Right cardiac atrium (tissue), 5 donors: Measurements from ENCODE around the gene WARS2. TPM values are rescaled to one million over a fixed set of nuclear protein-coding genes. Genes with fewer than 3 reads are reported as not detected.

Source experiments
- ATAC-seq, 2 donors: fragments of 200-7000 bp; cut with Tn5 transposase; one replicate each; pipeline versions ENCODE4 v1.8.0 to v1.9.1; 2020; ENCODE audit warnings: moderate library complexity in 2 of 2, mild to moderate bottlenecking in 1 of 2
- DNase-seq, 3 donors: peaks; one replicate each; pipeline ENCODE4 v3.0.0-alpha.2; 2020
- H3K27ac ChIP-seq: one replicate; pipeline ENCODE4 v1.5.1; 2013; ENCODE audit warnings: mild to moderate bottlenecking, low read length, control low read depth, moderate library complexity
- H3K27me3 ChIP-seq: one replicate; pipeline ENCODE4 v1.6.1; 2013; ENCODE audit not compliant: control insufficient read depth, insufficient read depth
- H3K4me1 ChIP-seq: one replicate; pipeline ENCODE4 v1.6.1; 2013; ENCODE audit warnings: low read length; ENCODE audit not compliant: control insufficient read depth, insufficient read depth
- H3K4me3 ChIP-seq: one replicate; pipeline ENCODE4 v1.5.1; 2013; ENCODE audit warnings: low read length, control low read depth
- H3K9me3 ChIP-seq: one replicate; pipeline ENCODE4 v1.6.1; 2013; ENCODE audit warnings: low read length; ENCODE audit not compliant: control insufficient read depth
- whole genome bisulfite sequencing: extraction: QIAGEN DNeasy Blood & Tissue Kit; methylation state at CpG from one replicate; pipeline ENCODE4 v1.1.7; 2013; 5-methylcytosine and 5-hydroxymethylcytosine counted together
- intact Hi-C, 4 donors: fragments of 100-400 bp; cut with DNase I; formaldehyde crosslinking; loops; one replicate each; pipeline versions ENCODE4 v1.11.0 to v1.14.0; 2022 to 2023
- polyA plus RNA-seq: library from polyadenylated mRNA; stranded (reverse); fragments of 200-250 nt; gene quantifications from one replicate; pipeline ENCODE4 v1.2.3, GENCODE V29; 2013
- total RNA-seq, 4 donors: library from RNA; stranded (reverse); fragmentation: NEBNext Ultra II Directional; extraction: Animal tissue kit (Norgen Biotek cat#: 25700); gene quantifications; one replicate each; pipeline ENCODE4 v1.2.1, GENCODE V29; 2021
- donor health status: healthy with polysubstance abuse.
- donor health status: DM: no; HTN: yes; CAD: no.
- donor health status: DM: no; HTN: no; CAD: no.
- donor health status: DM: no; HTN: yes; CAD: no; lungs with severe emphysema.
- donor health status: DM: yes; HTN: yes; CAD: no.

WARS2 gene
- total and polyA plus RNA-seq, 5 donors, result 5.2 to 12.8 (median 11.0) TPM

- Histone ChIP-seq H3K27me3 (no peaks in the 10 kb centered on the region), H3K9me3 (no peaks in the 10 kb centered on the region), H3K4me3 (no peak overlapping the region), H3K4me1 (peaks cover 2% of the 10 kb centered on the region), H3K27ac (no peak overlapping the region)
- WGBS, result 36% methylated on average over 44 of the region's 44 CpGs
- no peak for ATAC-seq
- DNase-seq, result no peak
- intact Hi-C loops, result no loop called here
These were observed 151.2 kb downstream of the WARS2 start for GRCh38 chr1:118989006-118989815.

DNA sequence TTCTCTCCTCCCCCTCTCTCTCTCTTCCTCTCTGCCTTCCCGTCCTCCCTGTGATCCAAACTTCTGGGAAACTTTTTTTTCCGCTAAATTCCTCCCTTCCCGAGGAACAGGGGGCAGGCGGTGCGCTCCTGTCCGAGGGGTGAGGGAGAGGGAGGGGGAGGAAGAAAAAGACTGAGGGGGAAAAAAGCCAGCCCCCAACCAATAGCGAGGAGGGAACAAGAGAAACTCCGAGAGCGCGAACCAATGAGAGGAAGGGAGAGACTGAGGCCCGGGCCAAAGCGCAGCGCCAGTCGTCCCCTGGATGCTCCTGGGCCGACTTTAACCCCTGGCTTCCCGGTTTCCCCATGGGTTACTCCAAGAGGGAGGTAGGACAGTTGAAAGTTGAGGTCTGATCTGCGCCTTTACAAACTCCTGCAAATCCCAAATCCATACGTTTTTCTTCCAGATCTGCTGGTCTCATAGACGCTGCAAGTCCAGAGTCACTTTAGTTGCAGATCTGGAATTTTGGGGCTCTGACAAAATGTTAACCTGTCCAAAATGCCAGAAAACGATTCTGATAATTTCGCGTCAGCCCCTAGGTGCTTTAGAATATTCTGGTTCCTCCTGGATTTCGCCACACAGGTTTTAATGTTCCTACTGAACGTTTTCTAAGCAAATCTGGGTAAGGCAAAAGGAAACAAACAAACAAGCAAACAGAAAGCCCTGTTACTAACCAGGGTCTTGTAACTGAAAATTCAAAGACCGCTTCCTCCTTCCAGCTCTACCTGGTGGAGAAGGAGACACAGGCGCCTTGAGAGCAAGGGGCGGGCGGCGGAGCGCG lies 152.1 kb downstream of the WARS2 start, which contains the start of gene TBX15:
Gene TBX15 (minus strand): TSS at position 158 of the 820 bp plus-strand sequence. CDS start 548 bp downstream, outside the sequence.
- H3K4me3 ChIP-seq, result peak within 1 kb of the TSS; percentile 57
- no peaks in the 10 kb centered on the region for H3K9me3 ChIP-seq
- H3K27ac ChIP-seq, result peak within 1 kb of the TSS; percentile 15
- intact Hi-C loops, result no loop called here
- 15% methylated on average over 31 of the region's 31 CpGs for WGBS
- ATAC-seq (peak; percentile 34 to 67), DNase-seq (peak in 2 of 3 donors; percentile 65 to 73)
- H3K27me3 ChIP-seq, result no peaks in the 10 kb centered on the region
- peaks cover 2% of the 10 kb centered on the region for H3K4me1 ChIP-seq

GRCh38 chr1:118987468-118988185 lies 152.8 kb downstream of the WARS2 start:
- intact Hi-C loops, result no loop called here
- DNase-seq (peak; percentile 49 to 80 (median 61)), ATAC-seq (peak; percentile 67 to 73)
- Histone ChIP-seq H3K27me3 (no peaks in the 10 kb centered on the region), H3K4me1 (peaks cover 2% of the 10 kb centered on the region), H3K4me3 (peak overlapping the region; percentile 57), H3K27ac (peak overlapping the region; percentile 15), H3K9me3 (no peaks in the 10 kb centered on the region)
- WGBS, result 2% methylated on average over 65 of the region's 65 CpGs

DNA sequence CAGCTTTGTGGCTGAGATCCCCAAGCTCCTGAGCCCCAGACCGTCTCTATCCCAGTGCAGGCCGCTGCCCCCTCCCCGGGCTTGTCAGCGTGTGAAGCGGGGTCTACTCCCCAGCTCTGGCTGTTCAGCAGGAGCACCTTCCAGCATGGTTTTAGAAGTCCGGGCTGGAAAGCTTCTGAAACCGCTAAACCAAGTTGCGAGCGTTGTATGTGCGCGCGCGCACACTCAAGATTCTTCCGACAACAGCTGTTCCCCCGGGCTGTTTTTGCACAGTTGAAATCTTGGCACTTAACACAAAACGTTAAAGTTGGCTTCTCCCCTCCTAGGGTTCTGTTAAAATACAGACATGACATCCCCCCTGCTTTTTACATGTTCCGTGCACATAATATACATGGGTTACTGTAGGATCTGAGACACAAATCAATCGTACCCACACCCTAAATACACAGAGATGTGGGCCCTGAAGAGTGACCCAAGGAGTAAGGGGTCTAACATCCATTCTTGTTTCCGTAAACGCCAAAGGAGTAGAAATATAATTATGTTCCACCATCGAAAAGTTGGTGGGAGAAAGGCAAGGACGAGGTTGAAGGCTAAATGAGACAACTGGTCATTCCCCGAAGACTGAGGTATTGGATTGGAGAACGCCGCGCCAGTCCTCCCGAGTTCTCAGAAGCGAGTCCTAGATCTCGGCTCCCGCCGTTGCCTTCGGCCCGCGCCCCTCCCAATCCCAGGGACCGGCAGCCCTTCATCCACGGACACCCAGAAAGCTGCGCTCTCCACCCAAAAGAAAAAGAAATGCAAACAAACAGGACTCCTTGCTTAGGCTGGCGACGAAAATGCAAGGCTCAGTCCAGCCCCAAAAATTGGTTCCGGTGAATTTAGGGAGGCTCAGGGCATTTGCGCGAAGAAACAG lies 153.6 kb downstream of the WARS2 start:
- DNase-seq (peak in 2 of 3 donors; percentile 44 to 78), ATAC-seq (peak; percentile 49 to 55)
- Histone ChIP-seq H3K27ac (peak overlapping the region; percentile 15), H3K4me1 (peaks cover 2% of the 10 kb centered on the region), H3K27me3 (no peaks in the 10 kb centered on the region), H3K9me3 (no peaks in the 10 kb centered on the region), H3K4me3 (peak overlapping the region; percentile 57)
- intact Hi-C loops, result no loop called here
- 7% methylated on average over 42 of the region's 42 CpGs for WGBS

- Histone ChIP-seq H3K4me3 (peak overlapping the region; percentile 57), H3K27ac (no peak overlapping the region), H3K9me3 (no peaks in the 10 kb centered on the region), H3K27me3 (no peaks in the 10 kb centered on the region), H3K4me1 (peaks cover 2% of the 10 kb centered on the region)
- intact Hi-C loops, result no loop called here
- WGBS, result 16% methylated on average over 34 of the region's 34 CpGs
- DNase-seq (no peak), ATAC-seq (no peak)
These were observed 154.6 kb downstream of the WARS2 start for GRCh38 chr1:118985640-118986554.

DNA sequence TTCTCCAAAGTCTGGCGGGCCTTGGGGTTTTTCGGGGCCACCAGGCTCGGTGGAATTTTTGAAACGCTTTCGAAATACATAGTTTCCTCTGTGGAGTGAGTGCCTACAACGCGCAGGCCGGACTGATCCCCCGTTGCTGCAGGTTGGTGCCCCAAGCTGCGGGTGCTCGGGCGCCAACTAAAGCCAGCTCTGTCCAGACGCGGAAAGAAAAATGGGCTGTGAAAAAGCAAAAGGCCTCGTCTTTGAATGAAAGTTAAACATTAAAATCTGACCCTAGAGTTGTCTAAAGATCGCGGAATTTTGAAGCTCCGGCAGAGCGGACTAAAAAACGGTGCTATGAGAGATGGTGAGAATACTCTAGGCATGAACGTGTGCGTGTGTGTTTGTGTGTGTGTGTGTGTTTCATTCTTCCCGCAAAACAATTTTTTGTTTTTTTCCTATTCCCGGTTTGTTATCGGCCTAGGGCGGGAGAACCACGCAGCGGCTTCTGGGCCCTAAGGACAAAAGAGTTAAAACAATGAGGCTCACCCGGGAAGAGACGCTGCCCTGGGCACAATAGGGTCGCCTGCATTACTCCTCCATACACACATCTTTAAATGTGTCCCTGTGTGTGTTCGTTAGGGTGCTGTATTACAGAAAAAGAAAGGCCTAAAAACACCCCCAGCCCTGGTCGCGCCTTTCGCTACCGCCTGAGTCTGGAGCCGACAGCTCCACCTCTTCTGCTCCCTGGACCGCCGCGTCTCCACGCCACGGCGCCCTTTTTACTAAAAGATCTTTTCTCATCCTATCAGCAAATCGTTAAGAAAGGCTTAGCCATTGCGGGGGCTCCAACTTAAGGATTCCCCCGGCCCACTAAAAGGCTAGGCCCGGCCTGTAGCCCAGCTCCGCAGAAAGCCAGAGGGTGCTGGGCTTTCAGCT lies 155.5 kb downstream of the WARS2 start:
- WGBS, result 37% methylated on average over 48 of the region's 48 CpGs
- ATAC-seq (no peak), DNase-seq (no peak)
- peaks cover 2% of the 10 kb centered on the region for H3K4me1 ChIP-seq
- H3K9me3 ChIP-seq, result no peaks in the 10 kb centered on the region
- H3K4me3 ChIP-seq, result peak overlapping the region; percentile 57
- H3K27ac ChIP-seq, result no peak overlapping the region
- intact Hi-C loops, result no loop called here
- H3K27me3 ChIP-seq, result no peaks in the 10 kb centered on the region

DNA sequence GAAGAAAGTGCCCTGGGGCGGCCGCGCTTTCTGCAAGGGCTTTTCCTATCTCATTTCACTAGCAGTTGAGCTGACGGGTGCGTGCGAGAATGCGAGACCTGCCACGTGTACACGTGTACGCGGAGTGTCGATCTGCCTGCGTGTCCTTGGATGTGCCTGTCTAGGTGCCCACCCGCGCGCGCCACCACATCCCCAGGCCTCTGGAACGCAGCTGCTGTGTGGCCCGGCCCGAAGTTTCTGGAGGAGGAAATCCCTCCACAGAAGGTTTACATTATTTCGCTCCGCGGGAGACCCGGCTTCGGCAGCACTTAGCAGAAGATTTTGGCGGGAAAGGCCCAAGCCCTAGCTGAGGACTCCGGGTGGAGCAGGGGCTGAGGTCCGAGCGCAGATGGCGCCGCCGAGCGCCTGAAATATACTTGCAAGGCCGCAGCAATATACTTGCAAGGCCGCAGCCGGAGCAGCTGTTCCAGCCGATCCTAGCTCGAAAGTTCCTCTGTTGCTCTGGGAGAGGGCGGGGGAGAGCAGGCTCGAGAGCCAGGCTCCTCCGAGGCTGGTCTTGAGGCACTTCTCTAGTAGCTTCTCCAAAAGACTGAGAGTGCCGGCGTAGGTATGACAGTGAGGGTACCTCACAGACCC lies 156.2 kb downstream of the WARS2 start:
- WGBS, result 27% methylated on average over 43 of the region's 43 CpGs
- Histone ChIP-seq H3K4me3 (peak overlapping the region; percentile 36), H3K9me3 (no peaks in the 10 kb centered on the region), H3K27ac (no peak overlapping the region), H3K27me3 (no peaks in the 10 kb centered on the region), H3K4me1 (peaks cover 2% of the 10 kb centered on the region)
- ATAC-seq, result no peak
- DNase-seq, result peak in 1 of 3 donors; percentile 66
- intact Hi-C loops, result no loop called here

GRCh38 chr1:118983558-118984041 lies 156.9 kb downstream of the WARS2 start:
- Histone ChIP-seq H3K27me3 (no peaks in the 10 kb centered on the region), H3K9me3 (no peaks in the 10 kb centered on the region), H3K4me1 (peaks cover 2% of the 10 kb centered on the region), H3K27ac (no peak overlapping the region), H3K4me3 (no peak overlapping the region)
- DNase-seq, result no peak
- 35% methylated on average over 22 of the region's 22 CpGs for WGBS
- intact Hi-C loops, result no loop called here
- ATAC-seq, result no peak
